Testis (tissue), 3 donors: Measurements from ENCODE around the gene SMAD1. TPM values are rescaled to one million over a fixed set of nuclear protein-coding genes. Genes with fewer than 3 reads are reported as not detected.

Experiments
- DNase-seq: peaks from one replicate; pipeline ENCODE4 v3.0.0-alpha.2; 2019
- H3K27ac ChIP-seq, 2 donors: fragments of 200-600 bp; sonication (generic); one replicate each; pipeline ENCODE4 v1.5.1; 2019
- H3K27me3 ChIP-seq: fragments of 200-600 bp; sonication (generic); one replicate; pipeline ENCODE4 v1.5.1; 2019
- H3K36me3 ChIP-seq: fragments of 200-600 bp; sonication (generic); one replicate; pipeline ENCODE4 v1.5.1; 2017; ENCODE audit warnings: low read depth; ENCODE audit errors: missing control alignments
- H3K4me1 ChIP-seq: fragments of 200-600 bp; sonication (generic); one replicate; pipeline ENCODE4 v1.5.1; 2019
- H3K4me3 ChIP-seq, 2 donors: fragments of 200-600 bp; sonication (generic); one replicate each; pipeline ENCODE4 v1.5.1; 2017 to 2019
- H3K9me3 ChIP-seq: fragments of 200-600 bp; sonication (generic); one replicate; pipeline ENCODE4 v1.5.1; 2017
- POLR2A ChIP-seq: fragments of 450-650 bp; IDR thresholded peaks from one replicate; pipeline ENCODE4 v1.6.1; 2017; ENCODE audit warnings: antibody characterized with exemption, mild to moderate bottlenecking, moderate library complexity
- WGBS, 2 donors: methylation state at CpG; one replicate each; pipeline ENCODE4 v1.1.5; 2018; 5-methylcytosine and 5-hydroxymethylcytosine counted together
- intact Hi-C: fragments of 100-400 bp; cut with DNase I; formaldehyde crosslinking; loops from one replicate; pipeline ENCODE4 v1.15.1; 2023; ENCODE audit warnings: low total_unique reads
- polyA plus RNA-seq: library from polyadenylated mRNA; stranded (reverse); fragments of 350-450 nt; fragmentation: Illumina TruSeq; extraction: RNeasy Lipid Tissue Mini Kit (QIAGEN cat#74804); gene quantifications from one replicate; pipeline ENCODE4 v1.2.3, GENCODE V29; 2014; ENCODE audit warnings: low read depth, low replicate concordance; ENCODE audit not compliant: insufficient read depth
- total RNA-seq, 2 donors: library from RNA; depleted of rRNA; stranded (reverse); fragments of >200 nt; gene quantifications; one replicate each; pipeline ENCODE4 v1.2.3, GENCODE V29; 2016
- TF ChIP-seq, protein P1 (sequence below), 3 experiments: fragments of 450-650 bp in 2 of 3; fragments of 200-600 bp in 1 of 3; sonication (generic) in 1 of 3; IDR thresholded peaks; one replicate each; pipeline ENCODE4 v1.5.1; 2016 to 2019; ENCODE audit warnings: antibody characterized with exemption in 3 of 3, mild to moderate bottlenecking in 2 of 3, moderate library complexity in 1 of 3

Gene SMAD1
- total and polyA plus RNA-seq, 3 donors from 2014 or later: 29.6 to 37.6 (median 30.1) TPM

DNA sequence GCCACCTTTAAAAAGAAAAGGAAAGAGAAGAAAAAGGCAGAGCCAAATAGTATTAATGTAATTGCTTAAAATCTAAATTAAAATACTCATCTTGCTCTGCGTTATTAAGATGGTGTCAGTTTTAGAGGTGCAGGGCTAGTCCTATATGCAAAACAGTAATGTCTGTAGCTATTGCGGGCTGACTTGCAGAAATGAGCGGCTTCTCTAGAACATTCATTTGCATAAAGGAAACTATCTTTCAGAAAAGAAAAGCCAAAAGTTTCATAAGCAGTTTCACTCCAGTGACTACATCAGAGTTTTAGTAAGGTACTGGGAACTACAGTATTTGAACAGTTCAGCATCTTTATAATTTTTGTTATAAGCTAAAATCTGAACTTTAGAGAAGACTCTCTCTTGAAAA lies 6.0 kb downstream of the SMAD1 start:
- no peaks in the 10 kb centered on the region for H3K36me3 ChIP-seq
- no peaks in the 10 kb centered on the region for H3K9me3 ChIP-seq
- H3K4me1 ChIP-seq: no peaks in the 10 kb centered on the region
- TF ChIP-seq, protein P1, sequence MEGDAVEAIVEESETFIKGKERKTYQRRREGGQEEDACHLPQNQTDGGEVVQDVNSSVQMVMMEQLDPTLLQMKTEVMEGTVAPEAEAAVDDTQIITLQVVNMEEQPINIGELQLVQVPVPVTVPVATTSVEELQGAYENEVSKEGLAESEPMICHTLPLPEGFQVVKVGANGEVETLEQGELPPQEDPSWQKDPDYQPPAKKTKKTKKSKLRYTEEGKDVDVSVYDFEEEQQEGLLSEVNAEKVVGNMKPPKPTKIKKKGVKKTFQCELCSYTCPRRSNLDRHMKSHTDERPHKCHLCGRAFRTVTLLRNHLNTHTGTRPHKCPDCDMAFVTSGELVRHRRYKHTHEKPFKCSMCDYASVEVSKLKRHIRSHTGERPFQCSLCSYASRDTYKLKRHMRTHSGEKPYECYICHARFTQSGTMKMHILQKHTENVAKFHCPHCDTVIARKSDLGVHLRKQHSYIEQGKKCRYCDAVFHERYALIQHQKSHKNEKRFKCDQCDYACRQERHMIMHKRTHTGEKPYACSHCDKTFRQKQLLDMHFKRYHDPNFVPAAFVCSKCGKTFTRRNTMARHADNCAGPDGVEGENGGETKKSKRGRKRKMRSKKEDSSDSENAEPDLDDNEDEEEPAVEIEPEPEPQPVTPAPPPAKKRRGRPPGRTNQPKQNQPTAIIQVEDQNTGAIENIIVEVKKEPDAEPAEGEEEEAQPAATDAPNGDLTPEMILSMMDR (IDR thresholded peaks at IDR 0.05): no peak
- TF ChIP-seq POLR2A: no peak
- H3K4me3 ChIP-seq: no peak overlapping the region
- WGBS, 2 donors: 85 to 96% methylated on average over 3 of the region's 3 CpGs
- intact Hi-C loops: no loop called here
- DNase-seq: no peak
- no peaks in the 10 kb centered on the region for H3K27me3 ChIP-seq
- no peak overlapping the region for H3K27ac ChIP-seq

- H3K9me3 ChIP-seq: no peaks in the 10 kb centered on the region
- no peak overlapping the region for H3K27ac ChIP-seq
- H3K36me3 ChIP-seq: no peaks in the 10 kb centered on the region
- TF ChIP-seq POLR2A: no peak
- TF ChIP-seq, protein P1 (IDR thresholded peaks at IDR 0.05): no peak
- no peak overlapping the region for H3K4me3 ChIP-seq
- no peaks in the 10 kb centered on the region for H3K27me3 ChIP-seq
- no peak for DNase-seq
- H3K4me1 ChIP-seq: no peaks in the 10 kb centered on the region
- WGBS, 2 donors: 73 to 77% methylated on average over 2 of the region's 2 CpGs
- intact Hi-C loops: no loop called here
Observed at GRCh38 chr4:145488310-145488709, 6.7 kb downstream of the SMAD1 start.

DNA sequence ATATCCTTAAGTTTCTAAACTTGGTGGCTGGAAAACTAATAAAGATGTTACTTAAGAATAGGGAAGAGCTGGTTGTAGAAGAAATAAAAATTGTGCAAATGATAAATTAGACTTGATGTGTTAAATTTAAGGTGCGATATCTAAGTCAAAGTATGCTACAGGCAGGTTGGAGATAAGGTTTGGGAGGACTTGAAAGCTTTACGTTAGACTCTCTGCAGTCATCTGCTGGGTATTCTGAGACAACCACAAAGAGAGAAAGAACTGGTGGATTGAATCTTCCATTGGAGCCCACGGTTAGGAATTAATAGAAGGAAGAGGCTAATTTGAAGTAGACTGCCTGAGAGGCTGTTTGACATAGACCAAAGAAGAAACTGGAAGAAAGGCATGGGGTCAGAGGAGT lies 7.9 kb downstream of the SMAD1 start:
- intact Hi-C loops: no loop called here
- no peak for DNase-seq
- Histone ChIP-seq H3K36me3 (no peaks in the 10 kb centered on the region), H3K4me3 (no peak overlapping the region), H3K9me3 (no peaks in the 10 kb centered on the region), H3K27ac (no peak overlapping the region), H3K4me1 (no peaks in the 10 kb centered on the region), H3K27me3 (no peaks in the 10 kb centered on the region)
- WGBS, 2 donors: 90 to 94% methylated on average over 3 of the region's 3 CpGs
- no peak for TF ChIP-seq POLR2A
- TF ChIP-seq, protein P1 (IDR thresholded peaks at IDR 0.05): no peak

DNA sequence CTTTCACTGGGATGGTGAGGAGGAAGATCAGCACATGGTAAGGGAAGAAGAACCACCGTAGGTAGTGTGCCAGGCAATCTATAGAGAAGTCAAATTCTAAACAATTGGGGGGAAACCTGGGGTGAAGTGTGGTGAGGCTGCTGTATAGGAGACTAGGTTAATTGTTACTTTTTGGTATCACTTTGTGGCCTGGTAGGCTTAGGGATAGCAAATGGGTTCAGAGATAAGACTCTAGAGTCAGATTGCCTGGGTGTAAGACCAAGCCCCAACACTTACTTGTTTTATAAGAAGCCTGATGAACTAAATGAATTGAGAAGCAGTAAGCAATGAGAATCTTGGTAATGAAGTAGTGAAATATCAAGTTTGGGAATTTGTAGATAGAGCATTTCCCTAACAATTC lies 8.7 kb downstream of the SMAD1 start:
- 91 to 92% methylated on average over 1 of the region's 1 CpG for WGBS, 2 donors
- Histone ChIP-seq H3K4me1 (no peaks in the 10 kb centered on the region), H3K27me3 (no peaks in the 10 kb centered on the region), H3K4me3 (no peak overlapping the region), H3K36me3 (no peaks in the 10 kb centered on the region), H3K9me3 (no peaks in the 10 kb centered on the region), H3K27ac (no peak overlapping the region)
- TF ChIP-seq, protein P1 (IDR thresholded peaks at IDR 0.05): no peak
- no peak for TF ChIP-seq POLR2A
- DNase-seq: no peak
- intact Hi-C loops: no loop called here

DNA sequence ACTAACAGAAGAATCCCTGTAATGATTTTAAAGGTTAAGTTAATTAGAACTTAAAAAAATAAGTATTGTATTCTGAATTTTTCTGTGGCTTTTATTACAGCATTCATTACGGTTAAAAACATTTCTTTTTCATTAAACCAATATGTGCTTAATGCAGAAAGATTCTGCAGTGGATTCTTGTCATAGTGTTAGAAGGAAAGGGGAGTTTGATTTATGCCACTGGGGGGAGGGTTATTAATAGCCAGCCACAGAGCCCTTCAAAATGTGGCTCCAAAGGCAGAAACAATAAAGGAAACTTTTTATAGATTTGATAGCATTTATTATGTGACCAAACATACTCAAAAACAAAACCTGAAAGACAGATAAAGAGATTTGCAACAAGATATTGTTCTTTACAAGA lies 9.1 kb downstream of the SMAD1 start:
- Histone ChIP-seq H3K4me3 (no peak overlapping the region), H3K27ac (no peak overlapping the region), H3K36me3 (no peaks in the 10 kb centered on the region), H3K4me1 (no peaks in the 10 kb centered on the region), H3K27me3 (no peaks in the 10 kb centered on the region), H3K9me3 (no peaks in the 10 kb centered on the region)
- intact Hi-C loops: no loop called here
- no peak for DNase-seq
- TF ChIP-seq, protein P1 (IDR thresholded peaks at IDR 0.05): no peak
- TF ChIP-seq POLR2A: no peak
- WGBS, 2 donors: 90 to 96% methylated on average over 1 of the region's 1 CpG
